DMS 273 treated with DMSO at 0.1 percent for 48 hours (cell line): ENCODE measurements around the gene PARVA.

Experiments used
- DNase-seq: peaks from one replicate; lab custom pipeline; 2025; lab: John Stamatoyannopoulos, UW

PARVA gene

GRCh38 chr11:12430954-12431595, 53.7 kb downstream of the PARVA start:
- DNase-seq = no peak

GRCh38 chr11:12432507-12432906, 55.1 kb downstream of the PARVA start:
- no peak for DNase-seq

- DNase-seq = no peak
Measured at GRCh38 chr11:12433121-12433520, 55.8 kb downstream of the PARVA start.

- DNase-seq = peak; percentile 95
Measured at GRCh38 chr11:12433571-12434324, 56.4 kb downstream of the PARVA start.

GRCh38 chr11:12434325-12434654, 56.9 kb downstream of the PARVA start:
- no peak for DNase-seq

- DNase-seq = no peak
Measured at GRCh38 chr11:12435264-12435663, 57.9 kb downstream of the PARVA start.

- no peak for DNase-seq
Measured at GRCh38 chr11:12436266-12436665, 58.9 kb downstream of the PARVA start.

- no peak for DNase-seq
Measured at GRCh38 chr11:12438291-12438690, 60.9 kb downstream of the PARVA start.

- DNase-seq = no peak
Measured at GRCh38 chr11:12439615-12440014, 62.2 kb downstream of the PARVA start.

GRCh38 chr11:12440565-12440964, 63.2 kb downstream of the PARVA start:
- DNase-seq = no peak

GRCh38 chr11:12441231-12441861, 64.0 kb downstream of the PARVA start:
- DNase-seq = peak; percentile 14

- no peak for DNase-seq
Measured at GRCh38 chr11:12444601-12445000, 67.2 kb downstream of the PARVA start.

GRCh38 chr11:12445001-12445400, 67.6 kb downstream of the PARVA start:
- no peak for DNase-seq

GRCh38 chr11:12446863-12447262, 69.5 kb downstream of the PARVA start:
- DNase-seq = no peak

- DNase-seq = no peak
Measured at GRCh38 chr11:12448131-12448939, 71.0 kb downstream of the PARVA start.

- no peak for DNase-seq
Measured at GRCh38 chr11:12449961-12450715, 72.8 kb downstream of the PARVA start.

- DNase-seq = no peak
Measured at GRCh38 chr11:12451179-12451814, 73.9 kb downstream of the PARVA start.

- no peak for DNase-seq
Measured at GRCh38 chr11:12453243-12453642, 75.9 kb downstream of the PARVA start.

- no peak for DNase-seq
Measured at GRCh38 chr11:12454782-12455181, 77.4 kb downstream of the PARVA start.

GRCh38 chr11:12455938-12456337, 78.6 kb downstream of the PARVA start:
- no peak for DNase-seq
